ENCODE results near the gene BMAL2. TPM values are rescaled to one million over a fixed set of nuclear protein-coding genes. Genes with fewer than 3 reads are reported as not detected.

BMAL2 gene
- total RNA-seq, 1 experiment from 2014 or later = 23.1 TPM

- H3K23me2 ChIP-seq (ENCODE audit: insufficient read length, low read depth, low read length, poor library complexity, severe bottlenecking) = no peaks in the 10 kb centered on the region
- no peaks in the 10 kb centered on the region for H3K79me2 ChIP-seq (ENCODE audit: insufficient read depth, low read length)
- Mint-ChIP-seq H3K4me3 (no peak overlapping the region), H3K4me1 (no peaks in the 10 kb centered on the region), H3K27ac (peak overlapping the region in 1 of 3 experiments; percentile 48; a peak in 1 of 7 replicates), H3K36me3 (ENCODE audit: insufficient read depth in 1 of 3, low read depth in 3 of 3) (peaks cover 13 to 34% (median 25%) of the 10 kb centered on the region in 3 experiments; a peak in 6 of 7 replicates), H3K27me3 (ENCODE audit: low read depth) (no peaks in the 10 kb centered on the region), H3K9me3 (no peaks in the 10 kb centered on the region)
- no peak overlapping the region for H4K8ac ChIP-seq (replicated peaks; ENCODE audit: insufficient read length, low read depth, low read length)
- H3K27ac ChIP-seq (ENCODE audit: insufficient read length, low read depth, low read length) = no peak overlapping the region
- no peak overlapping the region for H3T11ph ChIP-seq (ENCODE audit: low read length)
- H3K18ac ChIP-seq (ENCODE audit: insufficient read length, low read depth, low read length) = no peak overlapping the region
- H3K9me3 ChIP-seq (ENCODE audit: control insufficient read depth, low read depth, low read length) = no peaks in the 10 kb centered on the region
- H4K91ac ChIP-seq (ENCODE audit: insufficient read length, low read depth, low read length) = no peak overlapping the region
- no peaks in the 10 kb centered on the region for H4K20me1 ChIP-seq (ENCODE audit: control insufficient read depth, insufficient read depth, insufficient read length)
- H3K79me1 ChIP-seq (ENCODE audit: insufficient read depth, low read depth, low read length, poor library complexity, severe bottlenecking) = no peaks in the 10 kb centered on the region
- no peak overlapping the region for H2BK20ac ChIP-seq (ENCODE audit: low read depth, low read length, poor library complexity, severe bottlenecking)
- H2BK5ac ChIP-seq (ENCODE audit: insufficient read length, low read length) = no peak overlapping the region
- no peak overlapping the region for H4K5ac ChIP-seq (ENCODE audit: insufficient read length, low read depth, low read length)
- H2BK120ac ChIP-seq (ENCODE audit: low read depth, low read length, poor library complexity, severe bottlenecking) = no peak overlapping the region
- H3K23ac ChIP-seq (ENCODE audit: insufficient read length, low read depth, low read length) = no peak overlapping the region
- no peaks in the 10 kb centered on the region for H3K4me1 ChIP-seq (ENCODE audit: insufficient read depth, low read length)
- no peak overlapping the region for H3K9ac ChIP-seq (ENCODE audit: extremely low read depth, insufficient read length, low read length)
- no peaks in the 10 kb centered on the region for H3K27me3 ChIP-seq (ENCODE audit: insufficient read depth, low read length)
- DNase-seq = no peak
- H3K56ac ChIP-seq (ENCODE audit: insufficient read length, low read depth, low read length) = no peak overlapping the region
- no peak overlapping the region for H2BK12ac ChIP-seq (ENCODE audit: insufficient read length, low read depth, low read length)
- H3K4ac ChIP-seq (ENCODE audit: low read depth, low read length) = no peak overlapping the region
- no CpG with 5 or more reads among the region's 2 CpGs for WGBS (ENCODE audit: extremely low coverage, insufficient read length, low lambda C conversion rate)
- H2AK5ac ChIP-seq (ENCODE audit: insufficient read length, low read length) = no peak overlapping the region
- H3K4me2 ChIP-seq (ENCODE audit: insufficient read depth, insufficient read length, low read length) = no peak overlapping the region
- TF ChIP-seq CTCF (conservative IDR thresholded peaks at IDR 0.05) = no peak
- no peak overlapping the region for H3K14ac ChIP-seq (ENCODE audit: insufficient read depth, low read length)
- H2AFZ ChIP-seq (ENCODE audit: low read length) = no peak overlapping the region
- H2BK15ac ChIP-seq (ENCODE audit: low read depth, low read length) = no peak overlapping the region
These were observed 23.2 kb upstream of the BMAL2 start for GRCh38 chr12:27309293-27309994.
